ENCODE data around the gene CDIPT. TPM values are rescaled to one million over a fixed set of nuclear protein-coding genes. Genes with fewer than 3 reads are reported as not detected.

CDIPT gene
- total and polyA plus RNA-seq, 5 donors from 2014 or later: 47.7 to 122 (median 106) TPM

DNA sequence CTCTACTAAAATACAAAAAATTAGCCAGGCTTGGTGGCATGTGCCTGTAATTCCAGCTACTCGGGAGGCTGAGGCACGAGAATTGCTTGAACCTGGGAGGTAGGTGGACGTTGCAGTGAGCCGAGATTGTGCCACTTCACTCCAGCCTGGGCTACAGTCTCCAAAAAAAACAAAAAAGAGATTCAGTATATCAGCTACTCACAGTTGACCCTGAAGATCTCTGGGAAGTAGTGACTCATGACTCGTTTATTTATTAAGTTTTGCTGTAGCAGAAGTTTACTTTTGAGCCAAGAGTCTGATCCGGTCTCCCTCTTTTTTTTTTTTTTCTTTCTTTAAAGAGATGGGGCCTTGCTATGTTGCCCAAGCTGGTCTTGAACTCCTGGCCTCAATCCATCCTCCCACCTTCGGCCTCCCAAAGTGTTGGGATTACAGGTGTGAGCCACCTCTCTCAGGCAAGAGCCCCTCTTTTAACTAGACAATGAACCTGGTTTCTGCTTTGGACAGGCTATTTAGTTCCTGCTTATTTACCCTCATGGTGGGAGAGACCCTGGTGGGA, 38.4 kb downstream of the CDIPT start:
- Histone ChIP-seq H3K36me3 (ENCODE audit: control insufficient read depth, insufficient read depth, low read length) (no peaks in the 10 kb centered on the region), H3K9me3 (ENCODE audit: control insufficient read depth in 2 of 2, low read length in 2 of 2) (no peaks in the 10 kb centered on the region), H3K4me1 (ENCODE audit: control insufficient read depth, insufficient read depth, low read length, poor library complexity, severe bottlenecking) (peaks cover 87% of the 10 kb centered on the region), H3K4me3 (ENCODE audit: low read depth, low read length) (peak overlapping the region; percentile 5), H3K27ac (ENCODE audit: insufficient read depth, low read length, poor library complexity, severe bottlenecking) (no peak overlapping the region), H3K27me3 (ENCODE audit: control insufficient read depth, insufficient read depth, low read length) (no peaks in the 10 kb centered on the region)
- H3K27ac Mint-ChIP-seq: peak overlapping the region; percentile 89 to 97 (median 95)
- H3K9me3 Mint-ChIP-seq: no peaks in the 10 kb centered on the region
- H3K4me3 Mint-ChIP-seq: peak overlapping the region; percentile 75 to 90 (median 86)
- H3K36me3 Mint-ChIP-seq: no peaks in the 10 kb centered on the region
- ATAC-seq (ENCODE audit: low read depth in 2 of 2): no peak
- no peak for DNase-seq
- peaks cover 6 to 93% (median 43%) of the 10 kb centered on the region in 4 donors for H3K4me1 Mint-ChIP-seq
- no peaks in the 10 kb centered on the region for H3K27me3 Mint-ChIP-seq

DNA sequence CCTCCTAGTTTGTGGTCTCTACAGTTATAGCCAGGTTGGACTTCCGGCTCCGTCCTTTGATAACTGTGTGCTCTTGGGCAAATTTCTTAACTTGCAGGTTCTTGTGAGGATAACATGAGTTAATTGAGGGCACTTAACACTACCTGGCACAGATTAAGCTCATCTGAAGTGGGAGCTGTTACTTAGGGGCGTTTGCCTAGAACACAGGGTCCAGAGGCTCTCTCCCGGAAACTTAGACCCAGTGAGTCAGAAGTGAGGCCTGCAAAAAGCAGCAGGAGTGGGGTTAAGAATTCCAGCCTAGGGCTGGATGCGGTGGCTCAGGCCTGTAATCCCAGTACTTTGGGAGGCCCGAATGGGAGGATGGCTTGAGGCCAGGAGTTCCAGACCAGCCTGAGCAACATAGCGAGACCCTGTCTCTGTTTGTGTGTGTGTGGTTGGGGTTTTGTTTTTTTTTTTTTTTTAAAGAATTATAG, 41.3 kb downstream of the CDIPT start:
- Mint-ChIP-seq H3K4me1 (peaks cover 0 to 97% (median 43%) of the 10 kb centered on the region in 4 donors), H3K9me3 (no peaks in the 10 kb centered on the region), H3K4me3 (peak overlapping the region; percentile 94 to 99 (median 95)), H3K36me3 (peaks cover 6% of the 10 kb centered on the region), H3K27me3 (no peaks in the 10 kb centered on the region), H3K27ac (peak overlapping the region; percentile 83 to 97 (median 95))
- ATAC-seq (ENCODE audit: low read depth in 2 of 2) (no peak), DNase-seq (no peak)
- Histone ChIP-seq H3K9me3 (ENCODE audit: control insufficient read depth in 2 of 2, low read length in 2 of 2) (no peaks in the 10 kb centered on the region), H3K27ac (ENCODE audit: insufficient read depth, low read length, poor library complexity, severe bottlenecking) (peak overlapping the region; percentile 87), H3K36me3 (ENCODE audit: control insufficient read depth, insufficient read depth, low read length) (peaks cover 10% of the 10 kb centered on the region), H3K27me3 (ENCODE audit: control insufficient read depth, insufficient read depth, low read length) (no peaks in the 10 kb centered on the region), H3K4me3 (ENCODE audit: low read depth, low read length) (peak overlapping the region; percentile 95), H3K4me1 (ENCODE audit: control insufficient read depth, insufficient read depth, low read length, poor library complexity, severe bottlenecking) (peaks cover 91% of the 10 kb centered on the region)

DNA sequence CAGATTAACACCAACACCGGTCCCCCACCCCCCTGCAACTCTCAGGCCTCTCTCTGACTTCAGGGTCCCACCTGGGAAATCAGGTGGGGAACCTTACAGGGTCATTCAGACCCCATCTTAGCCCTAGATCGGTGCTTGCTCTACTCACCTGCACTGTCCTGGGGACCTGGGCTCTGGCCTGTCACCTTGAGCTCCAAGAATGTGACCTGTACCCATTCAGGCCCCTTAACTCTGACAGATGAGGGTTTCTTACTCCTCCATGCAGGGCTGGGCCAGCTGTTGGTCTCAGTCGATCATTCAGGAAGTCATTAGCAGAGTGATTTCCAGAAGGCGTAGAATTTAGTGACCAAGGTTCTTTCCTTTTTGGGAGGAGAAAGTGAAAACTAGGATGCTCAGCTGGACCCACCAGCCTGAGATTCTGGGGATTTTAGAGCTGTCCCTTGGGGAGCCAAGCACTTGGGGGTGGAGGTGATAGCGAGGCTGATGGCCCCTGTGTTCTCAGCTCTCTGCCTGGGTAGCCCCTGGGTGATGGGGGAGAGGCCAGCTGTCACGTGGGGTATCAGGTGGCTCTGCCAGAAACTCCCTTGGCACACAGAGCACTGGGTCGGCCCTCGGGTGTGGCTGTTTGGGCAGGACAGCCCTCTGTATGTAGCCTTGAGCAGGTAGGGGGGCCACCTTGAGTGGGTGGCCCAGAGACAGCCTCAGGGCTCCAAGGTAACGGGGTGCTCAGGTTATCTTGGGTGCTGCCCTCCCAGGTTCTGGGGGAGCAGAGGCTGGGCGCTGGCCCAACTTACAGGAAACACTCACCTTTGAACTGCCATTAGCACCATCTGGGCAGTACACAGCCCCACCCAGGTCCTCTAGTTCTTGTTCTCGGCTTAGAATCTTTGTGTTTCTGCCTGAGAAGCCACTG, 42.0 kb downstream of the CDIPT start:
- H3K4me3 Mint-ChIP-seq: peak overlapping the region; percentile 94 to 99 (median 95)
- peaks cover 89% of the 10 kb centered on the region for H3K4me1 ChIP-seq (ENCODE audit: control insufficient read depth, insufficient read depth, low read length, poor library complexity, severe bottlenecking)
- peak in 2 of 3 donors; percentile 37 to 69 for DNase-seq
- no peaks in the 10 kb centered on the region for H3K27me3 ChIP-seq (ENCODE audit: control insufficient read depth, insufficient read depth, low read length)
- H3K36me3 ChIP-seq (ENCODE audit: control insufficient read depth, insufficient read depth, low read length): peaks cover 10% of the 10 kb centered on the region
- peak; percentile 15 to 29 for ATAC-seq (ENCODE audit: low read depth in 2 of 2)
- H3K27me3 Mint-ChIP-seq: no peaks in the 10 kb centered on the region
- H3K4me3 ChIP-seq (ENCODE audit: low read depth, low read length): peak overlapping the region; percentile 95
- H3K9me3 Mint-ChIP-seq: no peaks in the 10 kb centered on the region
- H3K36me3 Mint-ChIP-seq: peaks cover 6% of the 10 kb centered on the region
- no peaks in the 10 kb centered on the region for H3K9me3 ChIP-seq (ENCODE audit: control insufficient read depth in 2 of 2, low read length in 2 of 2)
- peak overlapping the region; percentile 87 for H3K27ac ChIP-seq (ENCODE audit: insufficient read depth, low read length, poor library complexity, severe bottlenecking)
- peaks cover under 1 to 92% (median 43%) of the 10 kb centered on the region in 4 donors for H3K4me1 Mint-ChIP-seq
- H3K27ac Mint-ChIP-seq: peak overlapping the region; percentile 83 to 97 (median 95)

DNA sequence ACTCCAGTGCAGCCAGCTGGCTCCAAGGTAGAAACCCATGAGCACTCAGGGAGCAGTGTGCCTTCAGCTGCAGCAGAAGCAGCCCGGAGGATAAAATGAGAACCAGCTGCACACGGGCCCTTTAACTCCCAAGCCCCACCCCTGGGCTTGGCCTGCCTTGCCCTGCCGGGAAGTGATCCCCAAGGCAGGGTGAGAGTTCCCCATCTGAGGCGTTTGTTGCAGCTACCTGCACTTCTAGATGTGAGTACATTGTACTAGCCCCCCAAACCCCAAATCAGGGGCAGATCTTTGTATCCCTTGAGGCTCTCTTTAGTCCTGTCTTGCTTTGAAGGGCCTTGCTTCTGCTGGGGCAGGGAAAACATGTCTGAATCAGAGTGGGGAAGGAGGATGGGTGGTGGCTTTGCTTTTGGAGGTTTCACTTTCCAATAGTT, 42.7 kb downstream of the CDIPT start, which contains the start of gene MVP:
Gene MVP (plus strand): TSS at position 192 of the 431 bp plus-strand sequence. CDS start 10,088 bp downstream, outside the sequence.
- H3K4me3 ChIP-seq (ENCODE audit: low read depth, low read length): peak within 1 kb of the TSS; percentile 95
- H3K27me3 Mint-ChIP-seq: no peaks in the 10 kb centered on the region
- peaks cover 5 to 91% (median 43%) of the 10 kb centered on the region in 4 donors for H3K4me1 Mint-ChIP-seq
- H3K4me3 Mint-ChIP-seq: peak within 1 kb of the TSS; percentile 94 to 99 (median 95)
- peak in 1 of 3 donors; percentile 68 for DNase-seq
- H3K27ac ChIP-seq (ENCODE audit: insufficient read depth, low read length, poor library complexity, severe bottlenecking): peak within 1 kb of the TSS; percentile 87
- H3K9me3 ChIP-seq (ENCODE audit: control insufficient read depth in 2 of 2, low read length in 2 of 2): no peaks in the 10 kb centered on the region
- H3K4me1 ChIP-seq (ENCODE audit: control insufficient read depth, insufficient read depth, low read length, poor library complexity, severe bottlenecking): peaks cover 86% of the 10 kb centered on the region
- no peaks in the 10 kb centered on the region for H3K27me3 ChIP-seq (ENCODE audit: control insufficient read depth, insufficient read depth, low read length)
- ATAC-seq (ENCODE audit: low read depth in 2 of 2): no peak
- peak within 1 kb of the TSS; percentile 83 to 97 (median 95) for H3K27ac Mint-ChIP-seq
- peaks cover 6% of the 10 kb centered on the region for H3K36me3 Mint-ChIP-seq
- peaks cover 0 to 2% (median 0%) of the 10 kb centered on the region in 7 donors for H3K9me3 Mint-ChIP-seq
- H3K36me3 ChIP-seq (ENCODE audit: control insufficient read depth, insufficient read depth, low read length): peaks cover 10% of the 10 kb centered on the region

DNA sequence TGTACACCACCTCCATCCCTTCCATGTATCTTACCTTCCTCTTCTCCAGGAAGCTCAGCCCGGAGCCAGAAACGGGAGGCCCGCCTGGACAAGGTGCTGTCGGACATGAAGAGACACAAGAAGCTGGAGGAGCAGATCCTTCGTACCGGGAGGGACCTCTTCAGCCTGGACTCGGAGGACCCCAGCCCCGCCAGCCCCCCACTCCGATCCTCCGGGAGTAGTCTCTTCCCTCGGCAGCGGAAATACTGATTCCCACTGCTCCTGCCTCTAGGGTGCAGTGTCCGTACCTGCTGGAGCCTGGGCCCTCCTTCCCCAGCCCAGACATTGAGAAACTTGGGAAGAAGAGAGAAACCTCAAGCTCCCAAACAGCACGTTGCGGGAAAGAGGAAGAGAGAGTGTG, 43.5 kb downstream of the CDIPT start:
- H3K27ac Mint-ChIP-seq: peak overlapping the region; percentile 83 to 97 (median 95)
- peaks cover 0 to 2% (median 0%) of the 10 kb centered on the region in 7 donors for H3K9me3 Mint-ChIP-seq
- Histone ChIP-seq H3K9me3 (ENCODE audit: control insufficient read depth in 2 of 2, low read length in 2 of 2) (no peaks in the 10 kb centered on the region), H3K36me3 (ENCODE audit: control insufficient read depth, insufficient read depth, low read length) (peaks cover 10% of the 10 kb centered on the region), H3K27ac (ENCODE audit: insufficient read depth, low read length, poor library complexity, severe bottlenecking) (peak overlapping the region; percentile 87), H3K27me3 (ENCODE audit: control insufficient read depth, insufficient read depth, low read length) (no peaks in the 10 kb centered on the region), H3K4me3 (ENCODE audit: low read depth, low read length) (peak overlapping the region; percentile 95), H3K4me1 (ENCODE audit: control insufficient read depth, insufficient read depth, low read length, poor library complexity, severe bottlenecking) (peaks cover 86% of the 10 kb centered on the region)
- peak overlapping the region; percentile 94 to 99 (median 95) for H3K4me3 Mint-ChIP-seq
- H3K27me3 Mint-ChIP-seq: peaks cover 3% of the 10 kb centered on the region
- DNase-seq (no peak), ATAC-seq (ENCODE audit: low read depth in 2 of 2) (no peak)
- peaks cover 5 to 91% (median 43%) of the 10 kb centered on the region in 4 donors for H3K4me1 Mint-ChIP-seq
- peaks cover 6% of the 10 kb centered on the region for H3K36me3 Mint-ChIP-seq

DNA sequence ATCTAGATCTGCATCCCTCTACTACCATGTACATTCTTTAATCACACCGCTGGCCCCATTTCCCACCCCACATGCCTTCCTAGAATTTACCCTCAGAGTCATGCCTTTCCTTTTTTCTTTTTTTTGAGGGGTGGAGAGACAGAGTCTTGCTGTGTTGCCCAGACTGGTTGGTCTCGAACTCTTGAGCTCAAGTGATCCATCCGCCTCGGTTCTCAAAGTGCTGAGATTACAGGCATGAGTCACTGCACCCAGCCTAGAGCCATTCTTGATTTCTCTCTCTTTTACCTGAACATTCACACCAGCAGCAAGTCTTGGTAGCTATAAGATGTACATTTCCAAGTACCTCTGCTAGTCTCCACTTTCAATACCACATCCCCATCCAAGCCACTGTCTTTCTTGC, 44.9 kb downstream of the CDIPT start:
- Histone ChIP-seq H3K27me3 (ENCODE audit: control insufficient read depth, insufficient read depth, low read length) (no peaks in the 10 kb centered on the region), H3K27ac (ENCODE audit: insufficient read depth, low read length, poor library complexity, severe bottlenecking) (no peak overlapping the region), H3K36me3 (ENCODE audit: control insufficient read depth, insufficient read depth, low read length) (peaks cover 10% of the 10 kb centered on the region), H3K4me1 (ENCODE audit: control insufficient read depth, insufficient read depth, low read length, poor library complexity, severe bottlenecking) (peaks cover 72% of the 10 kb centered on the region), H3K9me3 (ENCODE audit: control insufficient read depth in 2 of 2, low read length in 2 of 2) (no peaks in the 10 kb centered on the region), H3K4me3 (ENCODE audit: low read depth, low read length) (peak overlapping the region; percentile 31)
- Mint-ChIP-seq H3K9me3 (peaks cover 0 to 2% (median 0%) of the 10 kb centered on the region in 7 donors), H3K4me3 (peak overlapping the region; percentile 94 to 95 (median 95)), H3K27me3 (peaks cover 11% of the 10 kb centered on the region), H3K36me3 (peaks cover 6% of the 10 kb centered on the region), H3K4me1 (peaks cover 5 to 80% (median 43%) of the 10 kb centered on the region in 4 donors), H3K27ac (peak overlapping the region; percentile 57 to 86 (median 70))
- DNase-seq: no peak
- ATAC-seq (ENCODE audit: low read depth in 2 of 2): no peak

DNA sequence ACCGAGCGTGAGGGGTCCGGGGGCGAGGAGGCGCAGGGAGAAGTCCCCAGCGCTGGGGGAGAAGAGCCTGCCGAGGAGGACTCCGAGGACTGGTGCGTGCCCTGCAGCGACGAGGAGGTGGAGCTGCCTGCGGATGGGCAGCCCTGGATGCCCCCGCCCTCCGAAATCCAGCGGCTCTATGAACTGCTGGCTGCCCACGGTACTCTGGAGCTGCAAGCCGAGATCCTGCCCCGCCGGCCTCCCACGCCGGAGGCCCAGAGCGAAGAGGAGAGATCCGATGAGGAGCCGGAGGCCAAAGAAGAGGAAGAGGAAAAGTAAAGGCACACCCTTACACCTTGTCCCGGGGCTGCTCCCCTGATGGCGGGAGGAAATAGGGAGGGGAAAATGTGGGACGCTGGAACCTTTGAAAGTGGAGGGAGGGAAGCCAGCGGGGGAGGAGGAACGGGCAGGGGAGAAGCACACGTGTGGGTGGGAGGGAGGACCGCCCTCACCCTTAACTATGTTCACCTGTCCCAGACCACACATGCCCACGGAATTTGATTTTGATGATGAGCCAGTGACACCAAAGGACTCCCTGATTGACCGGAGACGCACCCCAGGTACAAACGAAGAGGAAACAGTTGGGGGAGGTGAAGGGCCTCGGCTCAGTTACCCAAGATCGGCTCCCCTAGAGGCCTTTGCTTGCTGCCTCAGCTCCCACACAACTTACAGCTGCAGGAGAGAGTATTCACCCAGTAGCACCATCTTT, 46.2 kb downstream of the CDIPT start:
- H3K27me3 Mint-ChIP-seq: peaks cover 11% of the 10 kb centered on the region
- peak overlapping the region; percentile 92 to 97 (median 97) for H3K27ac Mint-ChIP-seq
- Histone ChIP-seq H3K9me3 (ENCODE audit: control insufficient read depth in 2 of 2, low read length in 2 of 2) (no peaks in the 10 kb centered on the region), H3K4me1 (ENCODE audit: control insufficient read depth, insufficient read depth, low read length, poor library complexity, severe bottlenecking) (peaks cover 68% of the 10 kb centered on the region), H3K36me3 (ENCODE audit: control insufficient read depth, insufficient read depth, low read length) (peaks cover 10% of the 10 kb centered on the region), H3K27ac (ENCODE audit: insufficient read depth, low read length, poor library complexity, severe bottlenecking) (peak overlapping the region; percentile 91), H3K4me3 (ENCODE audit: low read depth, low read length) (peak overlapping the region; percentile 68), H3K27me3 (ENCODE audit: control insufficient read depth, insufficient read depth, low read length) (no peaks in the 10 kb centered on the region)
- H3K9me3 Mint-ChIP-seq: peaks cover 0 to 2% (median 0%) of the 10 kb centered on the region in 7 donors
- peaks cover 6% of the 10 kb centered on the region for H3K36me3 Mint-ChIP-seq
- H3K4me1 Mint-ChIP-seq: peaks cover 5 to 78% (median 39%) of the 10 kb centered on the region in 4 donors
- DNase-seq: peak; percentile 39 to 81 (median 52)
- H3K4me3 Mint-ChIP-seq: peak overlapping the region; percentile 94 to 98 (median 95)
- no peak for ATAC-seq (ENCODE audit: low read depth in 2 of 2)

All from CD4-positive, CD25-positive, alpha-beta regulatory T cell (primary cell).